Lower leg skin (tissue), 4 donors: ENCODE results near the gene BRSK1. TPM values are rescaled to one million over a fixed set of nuclear protein-coding genes. Genes with fewer than 3 reads are reported as not detected.

Experiments used
- DNase-seq, 2 donors: peaks; one replicate each; pipeline ENCODE4 v3.0.0-alpha.2; 2019; ENCODE audit warnings: low spot score in 2 of 2
- H3K4me3 ChIP-seq: fragments of 200-600 bp; sonication (generic); 2 replicates; pipeline ENCODE4 v1.5.1; 2017; ENCODE audit warnings: mild to moderate bottlenecking, low read depth; ENCODE audit not compliant: poor library complexity, severe bottlenecking
- POLR2A ChIP-seq, 2 donors: fragments of 450-650 bp; IDR thresholded peaks; one replicate each; pipeline ENCODE4 v1.6.1; 2016 to 2017; ENCODE audit warnings: antibody characterized with exemption in 2 of 2, mild to moderate bottlenecking in 1 of 2, moderate library complexity in 1 of 2
- WGBS, 2 donors: methylation state at CpG; one replicate each; pipeline ENCODE4 v1.1.5; 2018; 5-methylcytosine and 5-hydroxymethylcytosine counted together
- intact Hi-C: fragments of 100-400 bp; cut with DNase I; formaldehyde crosslinking; loops from one replicate; pipeline ENCODE4 v1.15.0; 2023; ENCODE audit warnings: low total_unique reads
- total RNA-seq, 4 donors: library from RNA; depleted of rRNA; stranded (reverse); fragments of >200 nt; gene quantifications; one replicate each; pipeline ENCODE4 v1.1.0, GENCODE V29; 2016
- TF ChIP-seq, protein P1 (sequence below), 3 donors: fragments of 450-650 bp; IDR thresholded peaks; one replicate each; pipeline ENCODE4 v1.5.1; 2016; ENCODE audit warnings: antibody characterized with exemption in 3 of 3, mild to moderate bottlenecking in 3 of 3, moderate library complexity in 2 of 3

The BRSK1 gene
- total RNA-seq, 4 donors from 2014 or later: 0.44 to 4.6 TPM; not detected in 2

DNA sequence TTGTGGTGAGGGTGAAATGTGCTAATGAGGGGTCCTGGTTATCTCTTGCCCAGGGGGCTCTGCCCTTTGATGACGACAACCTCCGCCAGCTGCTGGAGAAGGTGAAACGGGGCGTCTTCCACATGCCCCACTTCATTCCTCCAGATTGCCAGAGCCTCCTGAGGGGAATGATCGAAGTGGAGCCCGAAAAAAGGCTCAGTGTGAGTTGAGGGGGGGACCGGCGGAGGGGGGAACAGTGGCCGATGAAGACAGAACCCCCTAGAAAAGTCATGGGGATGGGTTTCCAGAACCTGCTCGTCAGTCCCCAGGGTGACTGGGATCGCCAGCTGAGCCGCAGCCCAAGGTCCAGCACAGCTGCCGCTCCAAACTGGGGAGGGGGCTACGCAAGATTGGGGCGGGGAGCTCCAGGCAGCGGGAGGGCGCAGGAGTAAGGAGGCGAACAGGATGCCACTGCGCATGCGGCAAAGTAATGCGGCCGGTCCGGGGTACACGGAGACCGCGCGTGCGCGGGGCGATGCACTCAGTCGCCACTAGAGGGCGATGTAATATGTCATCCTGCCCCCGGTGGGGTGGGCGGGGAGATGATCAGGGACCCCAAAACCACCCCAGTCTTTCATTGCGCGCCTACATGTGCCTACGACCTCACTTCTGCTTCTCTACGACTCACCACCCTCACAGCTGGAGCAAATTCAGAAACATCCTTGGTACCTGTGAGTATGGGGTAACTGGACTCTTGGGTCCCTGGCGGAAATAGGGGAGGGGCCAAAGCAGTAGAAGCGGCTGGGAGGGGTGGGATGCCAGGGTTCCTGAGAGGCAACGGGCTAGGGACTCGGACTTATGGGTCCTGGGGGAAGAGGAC, 17.9 kb downstream of the BRSK1 start:
- 16% methylated on average over 29 to 42 of the region's 42 CpGs for WGBS, 2 donors
- peak; percentile 75 to 97 for DNase-seq
- intact Hi-C loops: no loop called here
- no peak overlapping the region for H3K4me3 ChIP-seq
- TF ChIP-seq, protein P1, sequence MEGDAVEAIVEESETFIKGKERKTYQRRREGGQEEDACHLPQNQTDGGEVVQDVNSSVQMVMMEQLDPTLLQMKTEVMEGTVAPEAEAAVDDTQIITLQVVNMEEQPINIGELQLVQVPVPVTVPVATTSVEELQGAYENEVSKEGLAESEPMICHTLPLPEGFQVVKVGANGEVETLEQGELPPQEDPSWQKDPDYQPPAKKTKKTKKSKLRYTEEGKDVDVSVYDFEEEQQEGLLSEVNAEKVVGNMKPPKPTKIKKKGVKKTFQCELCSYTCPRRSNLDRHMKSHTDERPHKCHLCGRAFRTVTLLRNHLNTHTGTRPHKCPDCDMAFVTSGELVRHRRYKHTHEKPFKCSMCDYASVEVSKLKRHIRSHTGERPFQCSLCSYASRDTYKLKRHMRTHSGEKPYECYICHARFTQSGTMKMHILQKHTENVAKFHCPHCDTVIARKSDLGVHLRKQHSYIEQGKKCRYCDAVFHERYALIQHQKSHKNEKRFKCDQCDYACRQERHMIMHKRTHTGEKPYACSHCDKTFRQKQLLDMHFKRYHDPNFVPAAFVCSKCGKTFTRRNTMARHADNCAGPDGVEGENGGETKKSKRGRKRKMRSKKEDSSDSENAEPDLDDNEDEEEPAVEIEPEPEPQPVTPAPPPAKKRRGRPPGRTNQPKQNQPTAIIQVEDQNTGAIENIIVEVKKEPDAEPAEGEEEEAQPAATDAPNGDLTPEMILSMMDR (IDR thresholded peaks at IDR 0.05): no peak
- TF ChIP-seq POLR2A (IDR thresholded peaks at IDR 0.05): no peak

- WGBS, 2 donors: 78 to 81% methylated on average over 12 of the region's 12 CpGs
- TF ChIP-seq, protein P1 (IDR thresholded peaks at IDR 0.05): no peak
- no peak for TF ChIP-seq POLR2A (IDR thresholded peaks at IDR 0.05)
- no peak for DNase-seq
- H3K4me3 ChIP-seq: no peak overlapping the region
- intact Hi-C loops: no loop called here
These were observed 18.5 kb downstream of the BRSK1 start for GRCh38 chr19:55302318-55302703.

DNA sequence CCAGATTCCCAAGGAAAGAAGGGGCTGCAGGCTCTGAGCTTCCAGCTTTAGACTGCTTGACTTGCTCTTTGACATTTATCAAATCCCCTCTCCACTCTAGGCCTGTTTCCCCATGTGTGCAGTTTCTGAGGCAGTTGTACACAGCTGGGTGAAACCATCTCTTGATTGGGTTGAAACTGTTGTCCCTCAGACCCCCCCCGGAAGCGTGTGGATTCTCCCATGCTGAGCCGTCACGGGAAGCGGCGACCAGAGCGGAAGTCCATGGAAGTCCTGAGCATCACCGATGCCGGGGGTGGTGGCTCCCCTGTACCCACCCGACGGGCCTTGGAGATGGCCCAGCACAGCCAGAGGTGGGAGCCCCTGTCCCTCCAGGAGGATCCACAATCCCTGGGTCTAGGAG, 19.7 kb downstream of the BRSK1 start:
- H3K4me3 ChIP-seq: no peak overlapping the region
- intact Hi-C loops: no loop called here
- WGBS, 2 donors: 92 to 94% methylated on average over 11 of the region's 11 CpGs
- no peak for DNase-seq
- no peak for TF ChIP-seq POLR2A (IDR thresholded peaks at IDR 0.05)
- TF ChIP-seq, protein P1 (IDR thresholded peaks at IDR 0.05): no peak

DNA sequence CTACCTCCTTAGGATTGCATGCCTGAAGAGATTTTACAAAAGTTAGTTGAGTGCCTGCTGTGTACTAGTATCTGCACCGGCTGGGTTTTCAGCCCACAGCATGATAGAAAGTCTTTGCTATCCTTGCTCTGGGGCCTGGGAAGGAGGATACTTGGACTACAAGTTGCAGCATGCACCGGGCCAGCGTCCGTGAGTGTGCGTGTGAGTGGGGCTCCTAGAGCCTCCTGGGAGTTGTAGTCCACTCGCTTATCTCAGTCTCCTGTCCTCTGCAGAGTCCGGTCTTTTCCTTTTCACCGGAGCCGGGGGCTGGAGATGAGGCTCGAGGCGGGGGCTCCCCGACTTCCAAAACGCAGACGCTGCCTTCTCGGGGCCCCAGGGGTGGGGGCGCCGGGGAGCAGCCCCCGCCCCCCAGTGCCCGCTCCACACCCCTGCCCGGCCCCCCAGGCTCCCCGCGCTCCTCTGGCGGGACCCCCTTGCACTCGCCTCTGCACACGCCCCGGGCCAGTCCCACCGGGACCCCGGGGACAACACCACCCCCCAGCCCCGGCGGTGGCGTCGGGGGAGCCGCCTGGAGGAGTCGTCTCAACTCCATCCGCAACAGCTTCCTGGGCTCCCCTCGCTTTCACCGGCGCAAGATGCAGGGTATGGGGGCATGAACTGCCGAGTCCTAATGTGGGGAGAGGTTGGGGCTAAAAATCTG, 20.6 kb downstream of the BRSK1 start:
- DNase-seq: no peak
- no peak overlapping the region for H3K4me3 ChIP-seq
- TF ChIP-seq, protein P1 (IDR thresholded peaks at IDR 0.05): no peak
- no peak for TF ChIP-seq POLR2A (IDR thresholded peaks at IDR 0.05)
- intact Hi-C loops: no loop called here
- WGBS, 2 donors: 88 to 92% methylated on average over 34 to 36 of the region's 39 CpGs

DNA sequence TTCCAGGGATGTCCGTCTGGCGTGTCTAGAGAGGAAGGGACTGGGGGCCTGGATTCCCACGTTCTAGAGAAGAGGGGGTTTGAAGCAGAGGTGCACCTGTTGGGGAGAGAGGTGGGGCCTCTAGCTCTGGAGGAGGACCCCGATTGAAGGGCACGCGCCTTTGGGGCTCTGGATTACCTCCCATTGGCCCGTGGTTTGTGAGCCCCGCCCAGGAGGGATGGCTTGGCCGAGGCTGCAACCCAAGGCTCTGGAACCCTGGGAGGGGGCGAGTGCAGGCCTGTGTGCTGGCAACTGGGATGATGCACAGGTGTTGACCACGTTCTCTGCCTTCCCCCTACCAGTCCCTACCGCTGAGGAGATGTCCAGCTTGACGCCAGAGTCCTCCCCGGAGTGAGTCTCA, 21.2 kb downstream of the BRSK1 start:
- intact Hi-C loops: no loop called here
- H3K4me3 ChIP-seq: no peak overlapping the region
- WGBS, 2 donors: 60 to 75% methylated on average over 14 of the region's 14 CpGs
- no peak for DNase-seq
- TF ChIP-seq, protein P1 (IDR thresholded peaks at IDR 0.05): no peak
